ENCODE results near the gene SUGCT.

- TF ChIP-seq CTCF (CRISPR knock-in tag; IDR thresholded peaks at IDR 0.05) (no peak), ZNF670 (CRISPR knock-in tag; IDR thresholded peaks at IDR 0.05; ENCODE audit: borderline replicate concordance) (no peak), MAX (IDR thresholded peaks at IDR 0.05) (no peak), ZNF788 (CRISPR knock-in tag; IDR thresholded peaks at IDR 0.05; ENCODE audit: borderline replicate concordance) (no peak), POGK (CRISPR knock-in tag; conservative IDR thresholded peaks at IDR 0.05) (no peak), UBTF (CRISPR knock-in tag; IDR thresholded peaks at IDR 0.05) (no peak), TRAFD1 (CRISPR knock-in tag; IDR thresholded peaks at IDR 0.05; ENCODE audit: borderline replicate concordance) (no peak), HNRNPUL1 (IDR thresholded peaks at IDR 0.05; ENCODE audit: low read depth, low read length) (no peak), TBL1XR1 (IDR thresholded peaks at IDR 0.05; ENCODE audit: borderline replicate concordance, low read length, partially characterized antibody) (no peak), ZNF44 (CRISPR knock-in tag; IDR thresholded peaks at IDR 0.05) (no peak), EZH2 (conservative IDR thresholded peaks at IDR 0.05; ENCODE audit: low read depth, low read length) (no peak), ZNF296 (CRISPR knock-in tag; conservative IDR thresholded peaks at IDR 0.05) (no peak), NFIC (IDR thresholded peaks at IDR 0.05; ENCODE audit: low read length) (no peak)
These were observed 215.3 kb downstream of the SUGCT start for GRCh38 chr7:40350100-40350499.
